Esophagus muscularis mucosa (tissue), 4 donors: ENCODE results near the gene FNIP1. TPM values are rescaled to one million over a fixed set of nuclear protein-coding genes. Genes with fewer than 3 reads are reported as not detected.

Experiments
- DNase-seq: peaks from one replicate; pipeline ENCODE4 v3.0.0-alpha.2; 2017; ENCODE audit errors: extremely low spot score
- H3K27ac ChIP-seq, 4 donors: fragments of 200-600 bp; sonication (generic); replicated peaks in 1 of 4; 1 replicate in 3 of 4; 2 replicates in 1 of 4; pipeline ENCODE4 v1.5.1; 2016 to 2019; ENCODE audit warnings: mild to moderate bottlenecking in 1 of 4
- H3K27me3 ChIP-seq, 4 donors: fragments of 200-600 bp; sonication (generic); one replicate each; pipeline versions ENCODE4 v1.5.1 to v1.6.0; 2016 to 2019
- H3K36me3 ChIP-seq, 4 donors: fragments of 200-600 bp; sonication (generic); one replicate each; pipeline ENCODE4 v1.5.1; 2016 to 2019
- H3K4me1 ChIP-seq, 4 donors: fragments of 200-600 bp; sonication (generic); one replicate each; pipeline ENCODE4 v1.5.1; 2016 to 2019
- H3K4me3 ChIP-seq, 4 donors: fragments of 200-600 bp; sonication (generic); 1 replicate in 2 of 4; 2 replicates in 2 of 4; pipeline ENCODE4 v1.5.1; 2016 to 2019; ENCODE audit warnings: mild to moderate bottlenecking in 4 of 4, moderate library complexity in 1 of 4
- H3K9me3 ChIP-seq, 4 donors: fragments of 200-600 bp; sonication (generic); 1 replicate in 3 of 4; 2 replicates in 1 of 4; pipeline ENCODE4 v1.5.1; 2016 to 2019
- EP300 ChIP-seq: sonication (generic); formaldehyde crosslinking; IDR thresholded peaks from one replicate; pipeline ENCODE4 v1.6.1; 2017; ENCODE audit warnings: antibody characterized with exemption
- POLR2A ChIP-seq: fragments of 450-650 bp; IDR thresholded peaks from one replicate; pipeline ENCODE4 v1.6.1; 2017; ENCODE audit warnings: antibody characterized with exemption, moderate library complexity, mild to moderate bottlenecking, low read depth
- POLR2AphosphoS5 ChIP-seq, 2 donors: sonication (generic); formaldehyde crosslinking; IDR thresholded peaks; one replicate each; pipeline ENCODE4 v1.6.1; 2017; ENCODE audit warnings: antibody characterized with exemption in 2 of 2
- WGBS: methylation state at CpG from one replicate; pipeline ENCODE4 v1.1.5; 2018; 5-methylcytosine and 5-hydroxymethylcytosine counted together
- intact Hi-C: fragments of 100-400 bp; cut with DNase I; formaldehyde crosslinking; loops from one replicate; pipeline ENCODE4 v1.15.1; 2023
- total RNA-seq, 4 donors: library from RNA; depleted of rRNA; stranded (reverse); fragments of >200 nt; gene quantifications; one replicate each; pipeline versions ENCODE4 v1.1.0 to v1.2.1, GENCODE V29; 2016
- TF ChIP-seq, protein P1 (sequence below), 3 experiments: fragments of 200-600 bp in 2 of 3; fragments of 450-650 bp in 1 of 3; sonication (generic) in 2 of 3; IDR thresholded peaks; one replicate each; pipeline ENCODE4 v1.5.1; 2017 to 2019; ENCODE audit warnings: antibody characterized with exemption in 3 of 3, mild to moderate bottlenecking in 2 of 3, moderate library complexity in 1 of 3

FNIP1 gene
- total RNA-seq, 4 donors from 2014 or later: 36.6 to 52.7 (median 50.1) TPM

- DNase-seq: no peak
- Histone ChIP-seq H3K36me3 (peaks cover 0 to 3% (median 0%) of the 10 kb centered on the region in 4 donors), H3K27ac (no peak overlapping the region), H3K9me3 (no peaks in the 10 kb centered on the region), H3K27me3 (no peaks in the 10 kb centered on the region), H3K4me1 (peaks cover 36 to 77% (median 66%) of the 10 kb centered on the region in 4 donors), H3K4me3 (no peak overlapping the region)
- no peak for TF ChIP-seq POLR2A
- TF ChIP-seq, protein P1, sequence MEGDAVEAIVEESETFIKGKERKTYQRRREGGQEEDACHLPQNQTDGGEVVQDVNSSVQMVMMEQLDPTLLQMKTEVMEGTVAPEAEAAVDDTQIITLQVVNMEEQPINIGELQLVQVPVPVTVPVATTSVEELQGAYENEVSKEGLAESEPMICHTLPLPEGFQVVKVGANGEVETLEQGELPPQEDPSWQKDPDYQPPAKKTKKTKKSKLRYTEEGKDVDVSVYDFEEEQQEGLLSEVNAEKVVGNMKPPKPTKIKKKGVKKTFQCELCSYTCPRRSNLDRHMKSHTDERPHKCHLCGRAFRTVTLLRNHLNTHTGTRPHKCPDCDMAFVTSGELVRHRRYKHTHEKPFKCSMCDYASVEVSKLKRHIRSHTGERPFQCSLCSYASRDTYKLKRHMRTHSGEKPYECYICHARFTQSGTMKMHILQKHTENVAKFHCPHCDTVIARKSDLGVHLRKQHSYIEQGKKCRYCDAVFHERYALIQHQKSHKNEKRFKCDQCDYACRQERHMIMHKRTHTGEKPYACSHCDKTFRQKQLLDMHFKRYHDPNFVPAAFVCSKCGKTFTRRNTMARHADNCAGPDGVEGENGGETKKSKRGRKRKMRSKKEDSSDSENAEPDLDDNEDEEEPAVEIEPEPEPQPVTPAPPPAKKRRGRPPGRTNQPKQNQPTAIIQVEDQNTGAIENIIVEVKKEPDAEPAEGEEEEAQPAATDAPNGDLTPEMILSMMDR (IDR thresholded peaks at IDR 0.05): no peak
- no peak for TF ChIP-seq POLR2AphosphoS5 (IDR thresholded peaks at IDR 0.05)
- TF ChIP-seq EP300: no peak
- 88% methylated on average over 1 of the region's 1 CpG for WGBS
- intact Hi-C loops: no loop called here
These were observed 27.5 kb downstream of the FNIP1 start for GRCh38 chr5:131769336-131769735.

- no peaks in the 10 kb centered on the region for H3K9me3 ChIP-seq
- no peaks in the 10 kb centered on the region for H3K27me3 ChIP-seq
- H3K36me3 ChIP-seq: peaks cover 0 to 3% (median 0%) of the 10 kb centered on the region in 4 donors
- H3K4me1 ChIP-seq: peaks cover 24 to 64% (median 54%) of the 10 kb centered on the region in 4 donors
- intact Hi-C loops: no loop called here
- H3K27ac ChIP-seq: no peak overlapping the region
- H3K4me3 ChIP-seq: no peak overlapping the region
- TF ChIP-seq POLR2AphosphoS5 (IDR thresholded peaks at IDR 0.05): no peak
- no peak for TF ChIP-seq EP300
- TF ChIP-seq POLR2A: no peak
- TF ChIP-seq, protein P1 (IDR thresholded peaks at IDR 0.05): no peak
- DNase-seq: no peak
These were observed 28.9 kb downstream of the FNIP1 start for GRCh38 chr5:131767891-131768290.

GRCh38 chr5:131766689-131767088 lies 30.1 kb downstream of the FNIP1 start:
- Histone ChIP-seq H3K27ac (no peak overlapping the region), H3K4me1 (peaks cover 17 to 52% (median 45%) of the 10 kb centered on the region in 4 donors), H3K27me3 (no peaks in the 10 kb centered on the region), H3K4me3 (no peak overlapping the region), H3K9me3 (no peaks in the 10 kb centered on the region), H3K36me3 (peaks cover 0 to 3% (median 0%) of the 10 kb centered on the region in 4 donors)
- no peak for DNase-seq
- 85% methylated on average over 3 of the region's 3 CpGs for WGBS
- intact Hi-C loops: no loop called here
- TF ChIP-seq POLR2A: no peak
- no peak for TF ChIP-seq EP300
- no peak for TF ChIP-seq POLR2AphosphoS5 (IDR thresholded peaks at IDR 0.05)
- TF ChIP-seq, protein P1 (IDR thresholded peaks at IDR 0.05): no peak

DNA sequence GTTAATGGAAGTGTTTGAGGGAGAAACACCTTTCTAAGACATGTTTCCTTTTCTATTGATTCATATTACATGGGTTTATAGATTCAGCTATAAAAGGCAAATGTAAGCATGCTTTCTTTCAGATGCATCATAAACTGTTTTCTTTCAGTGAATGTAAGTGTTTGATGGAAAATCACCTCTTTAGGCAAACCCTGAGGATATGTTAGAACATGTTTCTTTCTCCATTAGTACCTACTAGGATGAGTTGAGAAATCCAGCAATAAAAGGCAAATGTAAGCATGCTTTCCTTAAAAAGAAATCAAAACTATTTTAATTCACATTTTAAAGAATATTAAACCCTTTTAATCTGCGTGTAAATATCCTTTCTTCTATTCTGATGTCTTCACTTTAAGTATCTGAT lies 31.6 kb downstream of the FNIP1 start:
- no peak for DNase-seq
- WGBS: 98% methylated on average over 1 of the region's 1 CpG
- intact Hi-C loops: no loop called here

More for the DNA sequence above, 31.6 kb downstream of the FNIP1 start:
- Histone ChIP-seq H3K27me3 (no peaks in the 10 kb centered on the region), H3K9me3 (no peaks in the 10 kb centered on the region), H3K36me3 (peaks cover 0 to 3% (median 0%) of the 10 kb centered on the region in 4 donors), H3K27ac (no peak overlapping the region), H3K4me3 (no peak overlapping the region), H3K4me1 (peaks cover 18 to 49% (median 33%) of the 10 kb centered on the region in 4 donors)
- no peak for TF ChIP-seq POLR2A
- TF ChIP-seq POLR2AphosphoS5 (IDR thresholded peaks at IDR 0.05): no peak
- TF ChIP-seq, protein P1 (IDR thresholded peaks at IDR 0.05): no peak
- TF ChIP-seq EP300: no peak
